Mucosa of descending colon (tissue), 3 donors: ENCODE results near the gene DYNC1H1. TPM values are rescaled to one million over a fixed set of nuclear protein-coding genes. Genes with fewer than 3 reads are reported as not detected.

Experiments used
- ATAC-seq: fragments of 200-7000 bp; cut with Tn5 transposase; one replicate; pipeline ENCODE4 v1.9.1; 2020; ENCODE audit warnings: mild to moderate bottlenecking, moderate library complexity
- DNase-seq, 3 donors: peaks; one replicate each; pipeline ENCODE4 v3.0.0-alpha.2; 2020
- H3K36me3 ChIP-seq: fragments of 200-600 bp; one replicate; pipeline ENCODE4 v1.8.0; 2021; ENCODE audit warnings: low read depth, mild to moderate bottlenecking
- H3K4me1 ChIP-seq: fragments of 200-600 bp; one replicate; pipeline ENCODE4 v1.8.0; 2021; ENCODE audit warnings: low read depth, mild to moderate bottlenecking
- H3K4me3 ChIP-seq: fragments of 200-600 bp; one replicate; pipeline ENCODE4 v1.8.0; 2021; ENCODE audit warnings: mild to moderate bottlenecking
- H3K9me3 ChIP-seq: fragments of 200-600 bp; one replicate; pipeline ENCODE4 v1.8.0; 2021; ENCODE audit warnings: mild to moderate bottlenecking
- intact Hi-C, 2 donors: fragments of 100-400 bp; cut with DNase I in 1 of 2; cut with micrococcal nuclease in 1 of 2; formaldehyde crosslinking; loops; one replicate each; pipeline versions ENCODE4 v1.11.0 to v1.11.1; 2022; cut with DNase I, micrococcal nuclease
- total RNA-seq, 3 donors: library from RNA; stranded (reverse); fragmentation: NEBNext Ultra II Directional in 2 of 3; extraction: Animal tissue kit (Norgen Biotek cat#: 25700) in 2 of 3; gene quantifications; one replicate each; pipeline versions ENCODE4 v1.2.1 to v1.2.4, GENCODE V29; 2021 to 2023
- TF ChIP-seq, protein P1 (sequence below): fragments of 200-600 bp; IDR thresholded peaks from one replicate; pipeline ENCODE4 v1.8.0; 2022; ENCODE audit warnings: antibody characterized with exemption, mild to moderate bottlenecking
- donor health status: DM: no; HTN: no; CAD: no; lungs with moderate emphysema.
- donor health status: DM: no; HTN: no; CAD: no.
- donor health status: DM: no; HTN: yes; CAD: no.

The DYNC1H1 gene
- total RNA-seq, 3 donors from 2014 or later: 403 to 547 (median 409) TPM

DNA sequence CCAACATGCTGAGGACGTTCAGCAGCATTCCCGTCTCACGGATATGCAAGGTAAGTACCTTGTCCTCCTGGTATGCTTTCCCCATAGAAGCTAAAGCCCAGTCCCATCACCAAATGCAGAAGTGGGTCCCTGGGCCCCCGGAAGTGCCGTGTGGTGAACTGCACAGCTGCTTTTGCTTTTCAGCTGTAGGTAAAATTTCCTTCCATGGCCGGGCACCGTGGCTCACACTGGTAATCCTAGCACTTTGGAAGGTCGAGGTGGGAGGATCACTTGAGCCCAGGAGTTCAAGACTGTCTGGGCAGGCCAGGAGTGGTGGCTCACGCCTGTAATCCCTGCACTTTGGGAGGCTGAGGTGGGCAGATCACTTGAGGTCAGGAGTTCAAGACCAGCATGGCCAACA, 78.3 kb downstream of the DYNC1H1 start:
- H3K4me1 ChIP-seq: peaks cover 2% of the 10 kb centered on the region
- H3K36me3 ChIP-seq: peaks cover 52% of the 10 kb centered on the region
- DNase-seq: no peak
- no peaks in the 10 kb centered on the region for H3K9me3 ChIP-seq
- ATAC-seq: no peak
- TF ChIP-seq, protein P1, sequence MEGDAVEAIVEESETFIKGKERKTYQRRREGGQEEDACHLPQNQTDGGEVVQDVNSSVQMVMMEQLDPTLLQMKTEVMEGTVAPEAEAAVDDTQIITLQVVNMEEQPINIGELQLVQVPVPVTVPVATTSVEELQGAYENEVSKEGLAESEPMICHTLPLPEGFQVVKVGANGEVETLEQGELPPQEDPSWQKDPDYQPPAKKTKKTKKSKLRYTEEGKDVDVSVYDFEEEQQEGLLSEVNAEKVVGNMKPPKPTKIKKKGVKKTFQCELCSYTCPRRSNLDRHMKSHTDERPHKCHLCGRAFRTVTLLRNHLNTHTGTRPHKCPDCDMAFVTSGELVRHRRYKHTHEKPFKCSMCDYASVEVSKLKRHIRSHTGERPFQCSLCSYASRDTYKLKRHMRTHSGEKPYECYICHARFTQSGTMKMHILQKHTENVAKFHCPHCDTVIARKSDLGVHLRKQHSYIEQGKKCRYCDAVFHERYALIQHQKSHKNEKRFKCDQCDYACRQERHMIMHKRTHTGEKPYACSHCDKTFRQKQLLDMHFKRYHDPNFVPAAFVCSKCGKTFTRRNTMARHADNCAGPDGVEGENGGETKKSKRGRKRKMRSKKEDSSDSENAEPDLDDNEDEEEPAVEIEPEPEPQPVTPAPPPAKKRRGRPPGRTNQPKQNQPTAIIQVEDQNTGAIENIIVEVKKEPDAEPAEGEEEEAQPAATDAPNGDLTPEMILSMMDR: no peak
- no peak overlapping the region for H3K4me3 ChIP-seq
- intact Hi-C loops: loop anchor here (10.0 kb wide), 1 partner anchor 52 kb away; no protein-coding TSS in a partner anchor

DNA sequence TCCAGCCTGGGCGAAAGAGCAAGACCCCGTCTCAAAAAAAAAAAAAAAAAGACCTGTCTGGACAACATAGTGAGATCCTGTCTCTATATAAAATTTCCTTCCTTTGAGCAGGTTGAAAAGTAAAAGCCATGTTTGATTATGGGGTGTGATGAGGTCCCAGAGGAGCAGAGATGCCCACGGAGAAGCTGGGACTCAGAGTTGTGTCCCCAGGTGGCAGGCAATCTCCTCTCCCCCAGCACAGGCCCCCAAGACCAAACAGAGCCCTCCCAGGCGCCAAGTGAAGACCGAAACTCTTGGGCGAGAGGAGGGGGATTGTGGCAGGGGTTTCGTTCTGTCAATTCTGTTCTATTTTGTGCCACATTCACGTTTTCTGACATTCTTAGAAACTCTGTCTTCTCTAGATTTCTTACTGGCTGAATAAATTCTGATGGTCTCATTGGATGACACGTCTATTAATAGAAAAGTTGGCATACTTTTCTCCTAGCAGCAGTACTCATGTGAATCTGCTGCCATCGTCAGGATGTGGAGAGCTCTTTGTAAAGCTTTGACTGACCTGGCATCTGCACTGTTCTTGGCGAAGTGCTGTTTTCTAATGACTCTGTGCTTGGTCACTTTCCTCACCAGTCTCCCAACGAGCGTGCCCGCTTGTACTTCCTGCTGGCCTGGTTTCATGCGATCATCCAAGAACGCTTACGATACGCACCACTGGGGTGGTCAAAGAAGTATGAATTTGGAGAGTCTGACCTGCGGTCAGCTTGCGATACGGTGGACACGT, 79.1 kb downstream of the DYNC1H1 start:
- ATAC-seq (no peak), DNase-seq (no peak)
- no peak overlapping the region for H3K4me3 ChIP-seq
- TF ChIP-seq, protein P1: no peak
- H3K4me1 ChIP-seq: peaks cover 2% of the 10 kb centered on the region
- intact Hi-C loops: loop anchor here (10.0 kb wide), 1 partner anchor 51 kb away; no protein-coding TSS in a partner anchor
- peaks cover 49% of the 10 kb centered on the region for H3K36me3 ChIP-seq
- H3K9me3 ChIP-seq: no peaks in the 10 kb centered on the region

DNA sequence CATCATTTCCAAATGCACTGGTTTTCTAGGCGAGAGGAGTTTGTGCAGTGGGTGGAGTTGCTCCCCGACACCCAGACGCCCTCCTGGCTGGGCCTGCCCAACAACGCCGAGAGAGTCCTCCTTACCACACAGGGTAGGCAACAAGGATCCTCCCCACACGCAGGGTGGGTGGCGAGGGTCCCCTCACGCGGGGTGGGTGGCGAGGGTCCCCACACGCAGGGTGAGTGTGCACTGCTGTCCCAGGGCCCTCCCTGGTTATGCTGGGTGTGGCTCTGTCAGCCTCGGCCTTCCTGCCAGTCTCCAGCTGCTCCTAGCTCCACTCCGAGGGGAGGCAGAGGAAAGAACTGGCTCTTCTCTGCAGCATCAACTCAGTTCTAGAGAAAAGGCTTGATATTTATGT, 80.2 kb downstream of the DYNC1H1 start:
- TF ChIP-seq, protein P1: no peak
- Histone ChIP-seq H3K36me3 (peaks cover 60% of the 10 kb centered on the region), H3K4me3 (no peak overlapping the region), H3K4me1 (peaks cover 2% of the 10 kb centered on the region), H3K9me3 (no peaks in the 10 kb centered on the region)
- ATAC-seq (no peak), DNase-seq (peak in 1 of 3 donors; percentile 51)
- intact Hi-C loops: loop anchor here (10.0 kb wide), 1 partner anchor 50 kb away; no protein-coding TSS in a partner anchor

DNA sequence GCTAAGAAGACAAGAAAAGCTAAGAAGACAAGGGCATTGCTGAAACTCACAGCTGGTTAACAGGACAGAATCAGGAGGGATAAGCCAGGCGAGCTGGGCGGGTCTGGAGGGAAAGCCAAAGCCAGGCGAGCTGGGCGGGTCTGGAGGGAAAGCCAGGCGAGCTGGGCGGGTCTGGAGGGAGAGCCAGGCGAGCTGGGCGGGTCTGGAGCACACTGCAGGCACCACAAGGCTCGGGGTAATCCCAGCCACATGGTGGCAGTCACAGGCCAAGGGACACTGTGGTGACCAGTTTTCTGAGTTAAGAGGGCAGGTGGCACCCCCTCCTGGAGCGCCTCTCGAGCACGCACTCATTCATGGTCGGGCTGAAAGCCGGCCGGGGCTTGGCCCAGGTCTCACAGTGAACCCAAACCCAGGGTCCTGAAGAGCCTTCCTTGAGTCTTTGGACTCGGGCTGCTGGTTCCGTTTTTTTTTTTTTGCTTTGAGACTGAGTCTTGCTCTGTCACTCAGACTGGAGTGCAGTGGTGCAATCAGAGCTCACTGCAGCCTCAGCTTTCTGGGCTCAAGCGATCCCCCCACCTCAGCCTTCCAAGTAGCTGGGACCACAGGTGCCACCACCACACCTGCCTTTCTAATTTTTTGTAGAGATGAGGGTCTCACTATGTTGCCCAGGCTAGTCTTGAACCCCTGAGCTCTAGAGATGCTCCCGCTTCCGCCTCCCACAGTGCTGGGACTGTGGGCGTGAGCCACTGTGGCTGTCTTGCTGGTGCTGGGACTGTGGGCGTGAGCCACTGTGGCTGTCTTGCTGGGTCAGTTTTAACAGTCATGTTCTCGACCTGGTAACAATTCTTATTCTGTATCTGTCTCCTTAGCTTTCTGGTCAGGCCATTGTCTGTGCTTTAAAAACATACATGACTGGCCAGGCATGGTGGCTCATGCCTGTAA, 82.2 kb downstream of the DYNC1H1 start:
- intact Hi-C loops: loop anchor here (10.0 kb wide), 1 partner anchor 48 kb away; no protein-coding TSS in a partner anchor
- Histone ChIP-seq H3K4me1 (peaks cover 2% of the 10 kb centered on the region), H3K36me3 (peaks cover 50% of the 10 kb centered on the region), H3K4me3 (no peak overlapping the region), H3K9me3 (no peaks in the 10 kb centered on the region)
- TF ChIP-seq, protein P1: peak; percentile 40
- DNase-seq (peak; percentile 89 to 92 (median 89)), ATAC-seq (peak; percentile 98)

DNA sequence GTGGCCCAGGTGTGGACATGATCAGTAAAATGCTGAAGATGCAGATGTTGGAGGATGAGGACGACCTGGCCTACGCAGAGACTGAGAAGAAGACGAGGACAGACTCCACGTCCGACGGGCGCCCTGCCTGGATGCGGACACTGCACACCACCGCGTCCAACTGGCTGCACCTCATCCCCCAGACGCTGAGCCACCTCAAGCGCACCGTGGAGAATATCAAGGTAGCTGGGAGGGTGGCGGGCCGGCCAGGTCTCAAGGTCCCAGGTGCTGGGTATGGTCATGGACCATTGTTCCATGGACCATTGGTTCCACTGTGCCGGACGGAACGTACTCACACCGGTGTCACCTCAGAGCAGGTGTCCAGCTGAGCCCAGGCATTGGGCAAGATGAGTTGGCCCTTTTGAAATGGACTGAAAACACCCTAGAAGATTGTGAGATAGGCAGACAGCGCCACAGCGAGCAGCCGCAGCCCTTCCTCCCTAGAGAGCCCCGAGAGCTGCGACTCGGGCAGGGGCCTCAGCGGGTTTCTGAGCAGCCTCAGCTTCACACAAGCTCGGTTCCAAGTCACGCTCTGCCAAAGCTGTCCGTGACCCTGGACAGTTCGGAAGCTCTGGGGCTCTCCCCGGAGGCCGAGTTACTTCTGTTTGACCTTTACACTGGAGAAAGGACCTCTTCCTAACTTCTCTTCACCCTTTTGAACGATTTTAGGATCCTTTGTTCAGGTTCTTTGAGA, 83.6 kb downstream of the DYNC1H1 start:
- H3K9me3 ChIP-seq: no peaks in the 10 kb centered on the region
- peaks cover 37% of the 10 kb centered on the region for H3K36me3 ChIP-seq
- TF ChIP-seq, protein P1: no peak
- ATAC-seq (no peak), DNase-seq (peak in 1 of 3 donors; percentile 46)
- H3K4me1 ChIP-seq: peaks cover 2% of the 10 kb centered on the region
- intact Hi-C loops: loop anchor here (10.0 kb wide), 1 partner anchor 47 kb away; no protein-coding TSS in a partner anchor
- H3K4me3 ChIP-seq: no peak overlapping the region
